Hepatocyte (in vitro differentiated cells): Measurements from ENCODE around the gene SCTR.

ENCODE experiments used
- CTCF ChIP-seq: fragments of 200-600 bp; sonication (generic); IDR thresholded peaks from 2 replicates; pipeline ENCODE4 v1.5.1; 2016; ENCODE audit warnings: antibody characterized with exemption, mild to moderate bottlenecking; ENCODE audit not compliant: poor library complexity
- EZH2 ChIP-seq: fragments of 200-600 bp; sonication (generic); IDR thresholded peaks from 2 replicates; pipeline ENCODE4 v1.6.1; 2016; ENCODE audit warnings: antibody characterized with exemption, mild to moderate bottlenecking, borderline replicate concordance

- TF ChIP-seq CTCF: no peak
- TF ChIP-seq EZH2: no peak
Measured at GRCh38 chr2:119422360-119423107, 101.7 kb downstream of the SCTR start.
